SU-DHL-6 (cell line): ENCODE results near the gene SDR39U1.

Experiments used
- EZH2phosphoT487 ChIP-seq: fragments of 200-600 bp; sonication (generic), shearing (Covaris generic); conservative IDR thresholded peaks from 2 replicates; pipeline ENCODE4 v1.6.1; 2018; ENCODE audit warnings: mild to moderate bottlenecking, antibody characterized with exemption, low read length, moderate library complexity, mixed read lengths
- TF ChIP-seq, protein P1 (sequence below): fragments of 200-600 bp; sonication (generic); IDR thresholded peaks from one replicate; pipeline ENCODE4 v1.5.1; 2017; ENCODE audit warnings: antibody characterized with exemption, mild to moderate bottlenecking, low read length, moderate library complexity; ENCODE audit not compliant: insufficient read depth, poor library complexity, severe bottlenecking

DNA sequence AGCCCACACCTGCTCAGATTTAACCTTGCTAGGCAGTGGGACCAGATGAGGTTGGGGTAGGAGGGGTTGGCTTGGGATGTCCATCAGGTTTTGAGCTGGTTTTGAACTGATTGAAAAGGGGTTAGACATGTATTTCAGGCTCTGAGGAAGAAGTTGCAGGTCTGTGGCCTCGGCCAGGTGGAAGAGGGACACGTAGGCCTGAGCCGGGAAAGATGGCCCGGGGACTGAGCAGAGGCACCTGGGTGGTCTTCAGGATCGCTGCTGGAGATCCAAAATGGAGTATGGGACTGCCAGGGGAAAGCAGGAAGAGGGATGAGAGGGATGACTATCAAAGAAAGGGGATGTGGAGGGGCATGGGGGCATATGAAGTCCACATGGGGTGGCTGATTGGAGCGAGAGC is 36.2 kb downstream of the SDR39U1 start:
- TF ChIP-seq EZH2phosphoT487: no peak
- TF ChIP-seq, protein P1, sequence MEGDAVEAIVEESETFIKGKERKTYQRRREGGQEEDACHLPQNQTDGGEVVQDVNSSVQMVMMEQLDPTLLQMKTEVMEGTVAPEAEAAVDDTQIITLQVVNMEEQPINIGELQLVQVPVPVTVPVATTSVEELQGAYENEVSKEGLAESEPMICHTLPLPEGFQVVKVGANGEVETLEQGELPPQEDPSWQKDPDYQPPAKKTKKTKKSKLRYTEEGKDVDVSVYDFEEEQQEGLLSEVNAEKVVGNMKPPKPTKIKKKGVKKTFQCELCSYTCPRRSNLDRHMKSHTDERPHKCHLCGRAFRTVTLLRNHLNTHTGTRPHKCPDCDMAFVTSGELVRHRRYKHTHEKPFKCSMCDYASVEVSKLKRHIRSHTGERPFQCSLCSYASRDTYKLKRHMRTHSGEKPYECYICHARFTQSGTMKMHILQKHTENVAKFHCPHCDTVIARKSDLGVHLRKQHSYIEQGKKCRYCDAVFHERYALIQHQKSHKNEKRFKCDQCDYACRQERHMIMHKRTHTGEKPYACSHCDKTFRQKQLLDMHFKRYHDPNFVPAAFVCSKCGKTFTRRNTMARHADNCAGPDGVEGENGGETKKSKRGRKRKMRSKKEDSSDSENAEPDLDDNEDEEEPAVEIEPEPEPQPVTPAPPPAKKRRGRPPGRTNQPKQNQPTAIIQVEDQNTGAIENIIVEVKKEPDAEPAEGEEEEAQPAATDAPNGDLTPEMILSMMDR: no peak
